Neutrophil (primary cell): Measurements from ENCODE around the gene DUSP8.

Experiments used
- H3K27ac ChIP-seq: fragments of 200-600 bp; sonication (generic); 2 replicates; pipeline ENCODE4 v1.5.1; 2016; ENCODE audit warnings: mild to moderate bottlenecking, moderate library complexity
- H3K27me3 ChIP-seq: fragments of 200-600 bp; sonication (generic); 2 replicates; pipeline ENCODE4 v1.6.0; 2016; ENCODE audit warnings: mild to moderate bottlenecking
- H3K36me3 ChIP-seq: fragments of 200-600 bp; sonication (generic); 2 replicates; pipeline ENCODE4 v1.5.1; 2017
- H3K4me1 ChIP-seq, 2 experiments: fragments of 200-600 bp in 1 of 2; sonication (generic) in 1 of 2; 1 replicate in 1 of 2; 2 replicates in 1 of 2; pipeline versions ENCODE4 v1.5.1 to v1.6.1; 2013 to 2016; ENCODE audit warnings: low read depth in 1 of 2, low read length in 1 of 2, mild to moderate bottlenecking in 1 of 2, moderate library complexity in 1 of 2; ENCODE audit not compliant: control insufficient read depth in 1 of 2, insufficient read depth in 1 of 2
- H3K4me3 ChIP-seq, 2 experiments: fragments of 200-600 bp in 1 of 2; sonication (generic) in 1 of 2; 1 replicate in 1 of 2; 2 replicates in 1 of 2; pipeline ENCODE4 v1.5.1; 2013 to 2016; ENCODE audit warnings: low read depth in 1 of 2, low read length in 1 of 2, mild to moderate bottlenecking in 1 of 2, moderate library complexity in 1 of 2
- H3K9me3 ChIP-seq: fragments of 200-600 bp; sonication (generic); 2 replicates; pipeline ENCODE4 v1.5.1; 2016
- CTCF ChIP-seq: fragments of 200-600 bp; sonication (generic); IDR thresholded peaks from 2 replicates; pipeline ENCODE4 v1.5.1; 2016; ENCODE audit warnings: antibody characterized with exemption

The DUSP8 gene

GRCh38 chr11:1549338-1550330, 22.4 kb downstream of the DUSP8 start:
- no peak for TF ChIP-seq CTCF
- no peaks in the 10 kb centered on the region for H3K36me3 ChIP-seq
- no peak overlapping the region for H3K4me3 ChIP-seq
- peaks cover 0 to 16% of the 10 kb centered on the region in 2 experiments for H3K4me1 ChIP-seq
- H3K27me3 ChIP-seq: peaks cover 85% of the 10 kb centered on the region
- H3K27ac ChIP-seq: no peak overlapping the region
- no peaks in the 10 kb centered on the region for H3K9me3 ChIP-seq

- H3K4me3 ChIP-seq: no peak overlapping the region
- TF ChIP-seq CTCF: no peak
- peaks cover 85% of the 10 kb centered on the region for H3K27me3 ChIP-seq
- no peak overlapping the region for H3K27ac ChIP-seq
- peaks cover 0 to 16% of the 10 kb centered on the region in 2 experiments for H3K4me1 ChIP-seq
- H3K36me3 ChIP-seq: no peaks in the 10 kb centered on the region
- H3K9me3 ChIP-seq: no peaks in the 10 kb centered on the region
These were observed 23.6 kb downstream of the DUSP8 start for GRCh38 chr11:1548221-1549070.

- Histone ChIP-seq H3K27ac (no peak overlapping the region), H3K9me3 (no peaks in the 10 kb centered on the region), H3K36me3 (no peaks in the 10 kb centered on the region), H3K27me3 (peaks cover 82% of the 10 kb centered on the region), H3K4me1 (peaks cover 0 to 16% of the 10 kb centered on the region in 2 experiments), H3K4me3 (no peak overlapping the region)
- no peak for TF ChIP-seq CTCF
These were observed 24.5 kb downstream of the DUSP8 start for GRCh38 chr11:1547467-1548098.

GRCh38 chr11:1546536-1547466, 25.3 kb downstream of the DUSP8 start:
- H3K27me3 ChIP-seq: peaks cover 84% of the 10 kb centered on the region
- no peak overlapping the region for H3K4me3 ChIP-seq
- no peak for TF ChIP-seq CTCF
- H3K9me3 ChIP-seq: no peaks in the 10 kb centered on the region
- no peak overlapping the region for H3K27ac ChIP-seq
- peaks cover 0 to 16% of the 10 kb centered on the region in 2 experiments for H3K4me1 ChIP-seq
- H3K36me3 ChIP-seq: no peaks in the 10 kb centered on the region
